K562 (cell line): ENCODE measurements around the gene ARIH1. TPM values are rescaled to one million over a fixed set of nuclear protein-coding genes. Genes with fewer than 3 reads are reported as not detected.

Source experiments
- CBX5 ChIP-seq: IDR thresholded peaks from 2 replicates; pipeline ENCODE4 v1.6.1; 2014; ENCODE audit warnings: low read depth, borderline replicate concordance
- EP300 ChIP-seq: IDR thresholded peaks from 2 replicates; pipeline ENCODE4 v1.6.1; 2012; ENCODE audit warnings: low read length, improper control_type of control experiment
- FOXJ2 ChIP-seq: fragments of 200-800 bp; sonication (Bioruptor generic); IDR thresholded peaks from 2 replicates; pipeline ENCODE4 v1.6.1; 2016; ENCODE audit warnings: missing genetic modification characterization, missing compliant biosample characterization
- FOXP1 ChIP-seq: sonication (generic); formaldehyde crosslinking; IDR thresholded peaks from 2 replicates; pipeline ENCODE4 v1.8.0; 2022; ENCODE audit warnings: mild to moderate bottlenecking, missing genetic modification reagents
- KHSRP ChIP-seq: fragments of 450-650 bp; IDR thresholded peaks from 2 replicates; pipeline ENCODE4 v1.6.1; 2017
- NFXL1 ChIP-seq: fragments of 450-650 bp; formaldehyde crosslinking; IDR thresholded peaks from 2 replicates; pipeline ENCODE4 v1.4.0; 2021; ENCODE audit warnings: mild to moderate bottlenecking
- SMARCB1 ChIP-seq: IDR thresholded peaks from 2 replicates; pipeline ENCODE4 v1.6.1; 2011; ENCODE audit warnings: improper control_type of control experiment, low read depth; ENCODE audit not compliant: insufficient read length
- STAT5B ChIP-seq: fragments of 250-450 bp; sonication (Bioruptor Pico); IDR thresholded peaks from 2 replicates; pipeline ENCODE4 v1.8.0; 2021; ENCODE audit warnings: mild to moderate bottlenecking, inconsistent platforms
- TCF3 ChIP-seq: sonication (generic); formaldehyde crosslinking; IDR thresholded peaks from 2 replicates; pipeline ENCODE4 v1.4.0; 2020; ENCODE audit warnings: mild to moderate bottlenecking, missing genetic modification reagents
- XRCC4 ChIP-seq: IDR thresholded peaks from one replicate; pipeline ENCODE4 v1.6.1; 2011; ENCODE audit not compliant: insufficient read depth, insufficient read length; ENCODE audit errors: extremely low read depth
- ZC3H4 ChIP-seq: sonication (generic); formaldehyde crosslinking; IDR thresholded peaks from 2 replicates; pipeline ENCODE4 v1.9.0; 2021; ENCODE audit warnings: missing genetic modification reagents, borderline replicate concordance
- ZFP1 ChIP-seq: fragments of 450-650 bp; formaldehyde crosslinking; IDR thresholded peaks from 2 replicates; pipeline ENCODE4 v1.4.0; 2020; ENCODE audit warnings: mild to moderate bottlenecking, mixed read lengths
- ZNF212 ChIP-seq: fragments of 450-650 bp; formaldehyde crosslinking; IDR thresholded peaks from 2 replicates; pipeline ENCODE4 v1.4.0; 2020; ENCODE audit warnings: mild to moderate bottlenecking
- ZNF384 ChIP-seq: IDR thresholded peaks from 2 replicates; pipeline ENCODE4 v1.6.1; 2012; ENCODE audit warnings: low read depth, low read length, improper control_type of control experiment
- ZNF609 ChIP-seq: sonication (generic); formaldehyde crosslinking; IDR thresholded peaks from 2 replicates; pipeline ENCODE4 v1.8.1; 2023; ENCODE audit warnings: missing genetic modification reagents, mild to moderate bottlenecking, borderline replicate concordance
- ZNF75A ChIP-seq: fragments of 450-650 bp; formaldehyde crosslinking; IDR thresholded peaks from 2 replicates; pipeline ENCODE4 v1.4.0; 2020; ENCODE audit warnings: mild to moderate bottlenecking
- polyA plus RNA-seq, 8 experiments: library from polyadenylated mRNA; depleted of rRNA in 4 of 8; stranded (reverse) in 5 of 8; unstranded in 3 of 8; fragments of >200 nt; fragmentation: Nextera tagmentation in 2 of 8; fragmentation: Illumina TruSeq in 1 of 8; extraction: Ambion mirVana in 2 of 8; extraction: Trizol in 1 of 8; gene quantifications; 2 replicates each; pipeline versions ENCODE4 v1.2.1 to v1.2.3, GENCODE V29; 2011 to 2014; ENCODE audit warnings: inconsistent platforms in 1 of 8, missing spikeins in 1 of 8
- total RNA-seq, 7 experiments: library from RNA; depleted of rRNA in 6 of 7; stranded (reverse); fragments of >200 nt in 6 of 7; fragmentation: Illumina TruSeq in 2 of 7; extraction: Trizol in 2 of 7; gene quantifications; 2 replicates each; pipeline versions ENCODE4 v1.2.1 to v1.2.3, GENCODE V29; 2011 to 2021; ENCODE audit warnings: low replicate concordance in 1 of 7
- TF ChIP-seq, protein P1 (sequence below): sonication (generic); formaldehyde crosslinking; IDR thresholded peaks from 2 replicates; pipeline ENCODE4 v1.8.1; 2023; ENCODE audit warnings: mild to moderate bottlenecking, missing genetic modification reagents

Gene ARIH1
- total and polyA plus RNA-seq, 9 of the 15 experiments (the other 6 are each of a cell fraction or from before 2014, with no cell fraction given), result 17.7 to 125 (median 31.4) TPM

DNA sequence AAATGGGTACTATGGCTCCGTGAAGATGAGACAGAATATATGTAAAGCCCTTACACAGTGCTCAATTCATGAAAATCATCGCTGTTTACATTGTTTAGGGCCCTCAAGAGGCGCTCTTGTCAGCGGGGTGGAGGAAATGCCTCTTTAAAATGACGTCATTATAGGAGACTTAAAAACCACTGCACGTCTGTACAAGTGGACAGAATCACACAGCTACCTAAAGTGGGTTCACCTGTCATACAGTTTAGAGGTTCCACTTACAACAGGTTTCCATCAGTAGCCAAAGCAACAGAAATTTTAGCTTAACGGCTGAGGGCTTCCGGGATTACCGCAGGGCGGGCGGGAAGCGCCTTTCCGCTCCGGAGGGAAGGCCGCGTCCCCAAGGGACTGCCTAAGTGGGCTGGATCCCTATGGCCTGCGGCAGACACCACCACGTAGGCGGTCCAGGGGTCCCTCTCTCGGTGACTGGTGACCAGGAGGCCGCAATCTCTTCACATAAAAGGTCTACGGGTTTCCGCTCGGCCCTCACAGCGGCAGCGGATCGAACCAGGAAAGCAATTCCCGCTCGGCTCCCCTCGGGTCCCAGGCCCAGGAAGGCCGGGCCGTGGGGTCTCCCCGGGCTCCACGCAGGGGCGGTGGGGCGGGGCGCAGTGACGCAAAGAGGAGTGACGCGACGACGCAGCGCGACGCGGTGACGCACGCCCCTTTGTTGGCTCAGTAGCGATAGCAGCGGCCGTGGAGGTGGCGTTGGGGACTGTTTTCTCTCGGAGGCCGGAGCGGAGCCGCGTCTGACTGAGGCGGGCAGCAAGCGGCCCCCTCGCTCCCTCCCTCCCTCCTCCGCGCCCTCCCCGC is at the start of gene ARIH1 (continued):
- TF ChIP-seq FOXJ2 (tag), result peak; percentile 80
- TF ChIP-seq SMARCB1, result no peak
- 0 out of 2 replicates have a peak, but pooled peaks have one; percentile 12 for TF ChIP-seq TCF3 (CRISPR knock-in tag)
- TF ChIP-seq, protein P1, sequence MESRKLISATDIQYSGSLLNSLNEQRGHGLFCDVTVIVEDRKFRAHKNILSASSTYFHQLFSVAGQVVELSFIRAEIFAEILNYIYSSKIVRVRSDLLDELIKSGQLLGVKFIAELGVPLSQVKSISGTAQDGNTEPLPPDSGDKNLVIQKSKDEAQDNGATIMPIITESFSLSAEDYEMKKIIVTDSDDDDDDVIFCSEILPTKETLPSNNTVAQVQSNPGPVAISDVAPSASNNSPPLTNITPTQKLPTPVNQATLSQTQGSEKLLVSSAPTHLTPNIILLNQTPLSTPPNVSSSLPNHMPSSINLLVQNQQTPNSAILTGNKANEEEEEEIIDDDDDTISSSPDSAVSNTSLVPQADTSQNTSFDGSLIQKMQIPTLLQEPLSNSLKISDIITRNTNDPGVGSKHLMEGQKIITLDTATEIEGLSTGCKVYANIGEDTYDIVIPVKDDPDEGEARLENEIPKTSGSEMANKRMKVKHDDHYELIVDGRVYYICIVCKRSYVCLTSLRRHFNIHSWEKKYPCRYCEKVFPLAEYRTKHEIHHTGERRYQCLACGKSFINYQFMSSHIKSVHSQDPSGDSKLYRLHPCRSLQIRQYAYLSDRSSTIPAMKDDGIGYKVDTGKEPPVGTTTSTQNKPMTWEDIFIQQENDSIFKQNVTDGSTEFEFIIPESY (CRISPR knock-in tag), result peak; percentile 68
- TF ChIP-seq XRCC4, result no peak
- 0 out of 2 replicates have a peak, but pooled peaks have one; percentile 42 for TF ChIP-seq NFXL1 (CRISPR knock-in tag)
- TF ChIP-seq FOXP1, result peak; percentile 84
- no peak; the same call in 1 of the 2 replicates for TF ChIP-seq ZNF609 (CRISPR knock-in tag)
- TF ChIP-seq ZNF384, result no peak
- TF ChIP-seq ZNF212 (CRISPR knock-in tag), result no peak
- 0 out of 2 replicates have a peak, but pooled peaks have one; percentile 13 for TF ChIP-seq CBX5
- no peak for TF ChIP-seq STAT5B (CRISPR knock-in tag)
- TF ChIP-seq ZC3H4 (CRISPR knock-in tag), result 0 out of 2 replicates have a peak, but pooled peaks have one; percentile 89
- no peak for TF ChIP-seq EP300
- TF ChIP-seq KHSRP, result peak; percentile 43; the same call in 1 of the 2 replicates
- no peak for TF ChIP-seq ZFP1
- no peak for TF ChIP-seq ZNF75A
